Measurements from ENCODE around the gene CPS1. TPM values are rescaled to one million over a fixed set of nuclear protein-coding genes. Genes with fewer than 3 reads are reported as not detected.

The CPS1 gene
- total and polyA plus RNA-seq, 9 donors = 0.78 to 28.9 (median 1.6) TPM

- H3K4me3 ChIP-seq (ENCODE audit: low read length) = no peak overlapping the region
- peaks cover 2% of the 10 kb centered on the region for H3K9me3 ChIP-seq (replicated peaks; ENCODE audit: control insufficient read depth, low read depth, low read length)
- no CpG with 5 or more reads among the region's 1 CpG for WGBS (ENCODE audit: insufficient coverage)
- DNase-seq = no peak
- H3K36me3 ChIP-seq (ENCODE audit: control insufficient read depth, insufficient read depth, low read length) = no peaks in the 10 kb centered on the region
- no peaks in the 10 kb centered on the region for H3K27me3 ChIP-seq (ENCODE audit: control insufficient read depth, insufficient read depth, low read length)
- no peak overlapping the region for H3K27ac ChIP-seq (ENCODE audit: low read length)
- H3K4me1 ChIP-seq (ENCODE audit: control insufficient read depth, insufficient read depth, low read length) = no peaks in the 10 kb centered on the region
These were observed 43.1 kb downstream of the CPS1 start for GRCh38 chr2:210599476-210599875.

DNA sequence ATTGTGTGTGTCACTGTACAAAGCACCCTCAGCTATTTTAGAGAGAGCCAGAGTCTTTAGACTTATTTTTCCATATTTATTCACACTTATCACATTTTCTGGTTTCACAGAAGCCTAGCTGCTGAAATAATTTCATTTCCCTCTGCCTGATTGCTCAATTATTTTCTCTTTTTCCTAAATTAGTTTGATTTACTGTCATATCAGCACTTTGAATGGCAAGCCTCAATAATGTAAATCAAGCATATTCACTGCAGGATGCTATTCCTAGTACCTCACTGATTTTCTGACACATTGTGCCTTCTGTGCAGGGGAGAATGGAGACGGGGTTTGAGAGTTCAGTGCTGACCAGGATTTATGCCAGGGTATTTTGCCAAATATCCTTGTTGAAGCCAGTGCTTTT is 48.3 kb downstream of the CPS1 start:
- Histone ChIP-seq H3K9me3 (replicated peaks; ENCODE audit: control insufficient read depth, low read depth, low read length) (no peaks in the 10 kb centered on the region), H3K4me1 (ENCODE audit: control insufficient read depth, insufficient read depth, low read length) (no peaks in the 10 kb centered on the region), H3K27ac (ENCODE audit: low read length) (no peak overlapping the region), H3K4me3 (ENCODE audit: low read length) (no peak overlapping the region), H3K27me3 (ENCODE audit: control insufficient read depth, insufficient read depth, low read length) (no peaks in the 10 kb centered on the region), H3K36me3 (ENCODE audit: control insufficient read depth, insufficient read depth, low read length) (no peaks in the 10 kb centered on the region)
- no CpG with 5 or more reads among the region's 1 CpG for whole genome bisulfite sequencing (ENCODE audit: insufficient coverage)
- DNase-seq = no peak

GRCh38 chr2:210606001-210606400 is 49.6 kb downstream of the CPS1 start:
- no peak overlapping the region for H3K27ac ChIP-seq (ENCODE audit: low read length)
- H3K27me3 ChIP-seq (ENCODE audit: control insufficient read depth, insufficient read depth, low read length) = no peaks in the 10 kb centered on the region
- no peaks in the 10 kb centered on the region for H3K9me3 ChIP-seq (replicated peaks; ENCODE audit: control insufficient read depth, low read depth, low read length)
- no peaks in the 10 kb centered on the region for H3K4me1 ChIP-seq (ENCODE audit: control insufficient read depth, insufficient read depth, low read length)
- no peak overlapping the region for H3K4me3 ChIP-seq (ENCODE audit: low read length)
- 72% methylated on average over 2 of the region's 2 CpGs for WGBS (ENCODE audit: insufficient coverage)
- DNase-seq = peak; percentile 9
- H3K36me3 ChIP-seq (ENCODE audit: control insufficient read depth, insufficient read depth, low read length) = no peaks in the 10 kb centered on the region

DNA sequence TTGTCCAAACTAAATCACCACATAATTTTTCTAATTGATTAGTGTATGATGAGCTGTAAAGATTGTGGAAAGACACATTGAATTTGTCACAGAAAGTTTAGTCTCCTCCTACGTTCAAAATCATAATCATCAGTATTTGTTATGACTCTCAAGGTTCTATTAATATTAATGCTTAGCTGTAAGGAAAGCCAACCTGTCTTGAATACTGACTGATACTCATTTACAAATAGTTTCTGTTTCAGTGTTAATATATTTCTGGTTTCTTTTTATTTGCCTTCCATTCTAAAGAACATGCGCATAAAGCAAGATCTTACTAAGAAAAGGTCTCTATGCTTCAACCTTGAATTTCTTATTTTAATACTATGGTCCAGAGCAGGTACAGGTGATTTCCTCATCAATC is 55.1 kb downstream of the CPS1 start:
- H3K4me3 ChIP-seq (ENCODE audit: low read length) = no peak overlapping the region
- H3K4me1 ChIP-seq (ENCODE audit: control insufficient read depth, insufficient read depth, low read length) = no peaks in the 10 kb centered on the region
- H3K9me3 ChIP-seq (replicated peaks; ENCODE audit: control insufficient read depth, low read depth, low read length) = no peaks in the 10 kb centered on the region
- H3K27me3 ChIP-seq (ENCODE audit: control insufficient read depth, insufficient read depth, low read length) = no peaks in the 10 kb centered on the region
- H3K36me3 ChIP-seq (ENCODE audit: control insufficient read depth, insufficient read depth, low read length) = no peaks in the 10 kb centered on the region
- no CpG with 5 or more reads among the region's 2 CpGs for WGBS (ENCODE audit: insufficient coverage)
- no peak overlapping the region for H3K27ac ChIP-seq (ENCODE audit: low read length)
- DNase-seq = no peak

DNA sequence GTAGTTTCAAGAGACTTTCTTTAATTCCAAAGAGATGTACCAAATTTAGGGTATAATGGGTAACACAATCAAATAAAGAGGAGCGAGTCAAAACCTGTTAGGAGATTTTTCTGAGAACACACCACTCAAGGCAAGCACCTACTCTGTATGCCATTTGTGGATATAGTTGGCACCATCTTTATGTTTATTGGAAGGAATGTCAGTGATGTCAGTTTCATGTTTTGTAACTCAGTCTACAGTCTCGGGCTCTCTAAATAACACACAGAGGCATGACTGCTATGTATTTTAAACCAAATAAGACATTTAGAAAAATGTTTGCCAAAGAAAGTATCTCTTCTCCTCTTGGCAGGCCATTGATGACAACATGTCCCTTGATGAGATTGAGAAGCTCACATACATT is 59.7 kb downstream of the CPS1 start:
- no peaks in the 10 kb centered on the region for H3K36me3 ChIP-seq (ENCODE audit: control insufficient read depth, insufficient read depth, low read length)
- H3K4me3 ChIP-seq (ENCODE audit: low read length) = no peak overlapping the region
- WGBS (ENCODE audit: insufficient coverage) = no CpG with 5 or more reads among the region's 2 CpGs
- H3K27me3 ChIP-seq (ENCODE audit: control insufficient read depth, insufficient read depth, low read length) = no peaks in the 10 kb centered on the region
- no peaks in the 10 kb centered on the region for H3K9me3 ChIP-seq (replicated peaks; ENCODE audit: control insufficient read depth, low read depth, low read length)
- no peak for DNase-seq
- no peaks in the 10 kb centered on the region for H3K4me1 ChIP-seq (ENCODE audit: control insufficient read depth, insufficient read depth, low read length)
- no peak overlapping the region for H3K27ac ChIP-seq (ENCODE audit: low read length)

DNA sequence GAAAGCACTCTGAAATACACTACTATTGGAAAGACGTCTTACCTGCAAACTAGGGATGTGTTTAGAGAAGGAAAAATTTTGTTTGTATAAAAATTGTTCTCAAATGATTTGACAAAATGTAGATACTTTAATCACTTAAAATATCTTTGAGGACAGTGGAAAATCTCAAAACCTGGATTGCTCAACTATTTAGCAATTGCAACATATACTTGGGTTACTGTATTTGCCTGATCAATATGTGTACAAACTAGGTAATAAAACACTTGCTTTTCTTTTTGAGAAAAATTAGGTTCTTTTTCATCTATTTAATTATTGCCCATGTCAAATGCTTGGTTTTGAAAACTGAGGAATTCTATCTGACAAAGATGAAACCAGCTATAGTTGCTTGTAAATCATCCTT is 60.9 kb downstream of the CPS1 start:
- no peak for DNase-seq
- H3K36me3 ChIP-seq (ENCODE audit: control insufficient read depth, insufficient read depth, low read length) = no peaks in the 10 kb centered on the region
- no CpG with 5 or more reads among the region's 1 CpG for WGBS (ENCODE audit: insufficient coverage)
- H3K4me1 ChIP-seq (ENCODE audit: control insufficient read depth, insufficient read depth, low read length) = no peaks in the 10 kb centered on the region
- no peak overlapping the region for H3K4me3 ChIP-seq (ENCODE audit: low read length)
- no peak overlapping the region for H3K27ac ChIP-seq (ENCODE audit: low read length)
- H3K27me3 ChIP-seq (ENCODE audit: control insufficient read depth, insufficient read depth, low read length) = no peaks in the 10 kb centered on the region
- no peaks in the 10 kb centered on the region for H3K9me3 ChIP-seq (replicated peaks; ENCODE audit: control insufficient read depth, low read depth, low read length)

DNA sequence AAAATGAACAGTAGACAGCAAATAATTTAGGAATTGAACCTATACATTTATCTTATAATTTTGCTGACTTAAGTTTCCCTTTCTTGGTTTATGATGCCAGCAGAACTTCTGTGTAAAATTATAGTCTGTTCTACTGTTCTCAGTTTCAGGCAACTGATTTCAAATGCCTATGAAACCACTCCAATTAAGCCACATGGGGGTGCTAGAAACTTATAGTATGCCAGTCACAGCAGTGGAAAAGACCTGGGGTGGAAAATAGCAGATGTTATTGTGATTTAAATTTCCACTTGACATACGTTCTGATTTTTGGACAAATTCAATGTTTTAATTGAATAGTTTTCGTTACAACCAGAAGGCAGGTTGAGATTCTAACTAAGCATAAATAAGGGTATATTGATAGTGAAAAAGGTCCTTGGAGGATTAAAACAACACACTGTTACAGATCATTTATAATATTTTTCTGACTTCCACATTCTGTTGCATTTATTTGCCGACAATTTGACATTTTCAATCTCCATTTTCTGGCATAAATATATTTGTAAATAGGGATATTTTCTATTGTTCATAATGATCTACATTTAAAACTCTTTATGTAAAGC is 61.4 kb downstream of the CPS1 start:
- Histone ChIP-seq H3K27ac (ENCODE audit: low read length) (no peak overlapping the region), H3K27me3 (ENCODE audit: control insufficient read depth, insufficient read depth, low read length) (no peaks in the 10 kb centered on the region), H3K4me3 (ENCODE audit: low read length) (no peak overlapping the region), H3K4me1 (ENCODE audit: control insufficient read depth, insufficient read depth, low read length) (no peaks in the 10 kb centered on the region), H3K9me3 (replicated peaks; ENCODE audit: control insufficient read depth, low read depth, low read length) (no peaks in the 10 kb centered on the region), H3K36me3 (ENCODE audit: control insufficient read depth, insufficient read depth, low read length) (no peaks in the 10 kb centered on the region)
- WGBS (ENCODE audit: insufficient coverage) = no CpG with 5 or more reads among the region's 3 CpGs
- DNase-seq = peak; percentile 70

GRCh38 chr2:210620456-210620855 is 64.1 kb downstream of the CPS1 start:
- WGBS (ENCODE audit: insufficient coverage) = no CpG with 5 or more reads among the region's 3 CpGs
- Histone ChIP-seq H3K9me3 (replicated peaks; ENCODE audit: control insufficient read depth, low read depth, low read length) (no peaks in the 10 kb centered on the region), H3K27me3 (ENCODE audit: control insufficient read depth, insufficient read depth, low read length) (no peaks in the 10 kb centered on the region), H3K4me3 (ENCODE audit: low read length) (no peak overlapping the region), H3K27ac (ENCODE audit: low read length) (no peak overlapping the region), H3K36me3 (ENCODE audit: control insufficient read depth, insufficient read depth, low read length) (no peaks in the 10 kb centered on the region), H3K4me1 (ENCODE audit: control insufficient read depth, insufficient read depth, low read length) (no peaks in the 10 kb centered on the region)
- no peak for DNase-seq

DNA sequence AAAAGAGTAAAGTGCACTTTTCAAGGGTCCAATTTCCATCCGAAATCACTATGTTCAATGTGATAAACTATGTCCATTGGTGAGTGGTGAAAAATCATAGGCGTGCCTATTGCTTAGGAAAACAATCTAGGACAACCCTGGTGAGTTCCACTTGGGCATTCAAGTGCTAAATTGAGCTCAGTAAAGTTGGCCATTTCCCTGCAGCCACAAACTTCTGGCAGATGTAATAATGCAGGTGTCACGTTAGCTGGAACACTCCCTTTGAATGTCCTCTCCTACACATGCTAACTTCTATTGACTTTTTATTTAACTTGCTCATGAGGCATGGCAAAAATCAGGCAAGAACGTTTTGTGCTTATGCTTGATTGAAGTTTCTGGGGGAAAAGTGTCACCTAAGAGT is 67.1 kb downstream of the CPS1 start:
- Histone ChIP-seq H3K9me3 (replicated peaks; ENCODE audit: control insufficient read depth, low read depth, low read length) (no peaks in the 10 kb centered on the region), H3K36me3 (ENCODE audit: control insufficient read depth, insufficient read depth, low read length) (no peaks in the 10 kb centered on the region), H3K4me3 (ENCODE audit: low read length) (no peak overlapping the region), H3K4me1 (ENCODE audit: control insufficient read depth, insufficient read depth, low read length) (no peaks in the 10 kb centered on the region), H3K27me3 (ENCODE audit: control insufficient read depth, insufficient read depth, low read length) (no peaks in the 10 kb centered on the region), H3K27ac (ENCODE audit: low read length) (no peak overlapping the region)
- no peak for DNase-seq
- 45% methylated on average over 2 of the region's 4 CpGs for WGBS (ENCODE audit: insufficient coverage)

GRCh38 chr2:210626849-210627248 is 70.5 kb downstream of the CPS1 start:
- no peaks in the 10 kb centered on the region for H3K4me1 ChIP-seq (ENCODE audit: control insufficient read depth, insufficient read depth, low read length)
- H3K9me3 ChIP-seq (replicated peaks; ENCODE audit: control insufficient read depth, low read depth, low read length) = no peaks in the 10 kb centered on the region
- H3K27ac ChIP-seq (ENCODE audit: low read length) = no peak overlapping the region
- no peaks in the 10 kb centered on the region for H3K36me3 ChIP-seq (ENCODE audit: control insufficient read depth, insufficient read depth, low read length)
- no peaks in the 10 kb centered on the region for H3K27me3 ChIP-seq (ENCODE audit: control insufficient read depth, insufficient read depth, low read length)
- no peak for DNase-seq
- 40% methylated on average over 1 of the region's 4 CpGs for WGBS (ENCODE audit: insufficient coverage)
- no peak overlapping the region for H3K4me3 ChIP-seq (ENCODE audit: low read length)
